K562 (cell line): ENCODE measurements around the gene SUDS3. TPM values are rescaled to one million over a fixed set of nuclear protein-coding genes. Genes with fewer than 3 reads are reported as not detected.

Experiments used
- CBX2 ChIP-seq: fragments of 200-600 bp; sonication (generic); IDR thresholded peaks from one replicate; pipeline ENCODE4 v1.6.1; 2012; ENCODE audit warnings: mild to moderate bottlenecking, low read length, inconsistent platforms; ENCODE audit not compliant: insufficient read depth, poor library complexity, severe bottlenecking
- DPF2 ChIP-seq: fragments of 450-650 bp; IDR thresholded peaks from 2 replicates; pipeline ENCODE4 v1.6.1; 2016
- E2F1 ChIP-seq: sonication (generic); formaldehyde crosslinking; IDR thresholded peaks from 2 replicates; pipeline ENCODE4 v1.8.1; 2023; ENCODE audit warnings: mild to moderate bottlenecking, missing genetic modification reagents, moderate library complexity
- GABPA ChIP-seq: fragments of 200-800 bp; sonication (Bioruptor generic); conservative IDR thresholded peaks from 2 replicates; pipeline ENCODE4 v1.6.1; 2016; ENCODE audit warnings: low read depth, missing genetic modification characterization, missing compliant biosample characterization
- GABPB1 ChIP-seq: sonication (generic); formaldehyde crosslinking; IDR thresholded peaks from 2 replicates; pipeline ENCODE4 v1.8.0; 2022; ENCODE audit warnings: mild to moderate bottlenecking, missing genetic modification reagents
- HMBOX1 ChIP-seq: sonication (generic); IDR thresholded peaks from 2 replicates; pipeline ENCODE4 v1.6.1; 2016
- IFI16 ChIP-seq: fragments of 250-450 bp; sonication (Bioruptor Pico); IDR thresholded peaks from 2 replicates; pipeline ENCODE4 v2.1.2; 2022; ENCODE audit warnings: mild to moderate bottlenecking, inconsistent platforms
- IRF9 ChIP-seq: fragments of 450-650 bp; IDR thresholded peaks from 2 replicates; pipeline ENCODE4 v1.6.1; 2016; ENCODE audit warnings: missing biosample characterization, missing genetic modification characterization
- KDM2B ChIP-seq: fragments of 250-450 bp; sonication (Bioruptor Pico); IDR thresholded peaks from 2 replicates; pipeline ENCODE4 v1.8.0; 2021; ENCODE audit warnings: mild to moderate bottlenecking, moderate library complexity
- LEF1 ChIP-seq: fragments of 450-650 bp; IDR thresholded peaks from 2 replicates; pipeline ENCODE4 v1.6.1; 2016; ENCODE audit warnings: mild to moderate bottlenecking
- MCM2 ChIP-seq: fragments of 450-650 bp; IDR thresholded peaks from 2 replicates; pipeline ENCODE4 v1.6.1; 2017; ENCODE audit warnings: low read depth, mild to moderate bottlenecking
- PHB2 ChIP-seq: fragments of 450-650 bp; IDR thresholded peaks from 2 replicates; pipeline ENCODE4 v1.6.1; 2017; ENCODE audit warnings: low read depth
- SIN3B ChIP-seq: fragments of 450-650 bp; IDR thresholded peaks from 2 replicates; pipeline ENCODE4 v1.6.1; 2017; ENCODE audit warnings: low read depth, mild to moderate bottlenecking, moderate library complexity
- SREBF2 ChIP-seq: sonication (generic); formaldehyde crosslinking; IDR thresholded peaks from 2 replicates; pipeline ENCODE4 v1.4.0; 2020; ENCODE audit warnings: mild to moderate bottlenecking, missing genetic modification reagents
- XRCC3 ChIP-seq: fragments of 450-650 bp; IDR thresholded peaks from 2 replicates; pipeline ENCODE4 v1.6.1; 2017; ENCODE audit warnings: mild to moderate bottlenecking, moderate library complexity
- ZNF263 ChIP-seq: sonication (generic); formaldehyde crosslinking; IDR thresholded peaks from 2 replicates; pipeline ENCODE4 v1.8.0; 2022; ENCODE audit warnings: mild to moderate bottlenecking, missing genetic modification reagents, borderline replicate concordance
- ZNF280A ChIP-seq: fragments of 450-650 bp; IDR thresholded peaks from 2 replicates; pipeline ENCODE4 v1.6.1; 2018; ENCODE audit warnings: mild to moderate bottlenecking, low read depth; ENCODE audit not compliant: partially characterized antibody
- ZNF695 ChIP-seq: fragments of 450-650 bp; formaldehyde crosslinking; IDR thresholded peaks from 2 replicates; pipeline ENCODE4 v1.4.0; 2020; ENCODE audit warnings: mild to moderate bottlenecking, moderate library complexity
- polyA plus RNA-seq, 8 experiments: library from polyadenylated mRNA; depleted of rRNA in 4 of 8; stranded (reverse) in 5 of 8; unstranded in 3 of 8; fragments of >200 nt; fragmentation: Nextera tagmentation in 2 of 8; fragmentation: Illumina TruSeq in 1 of 8; extraction: Ambion mirVana in 2 of 8; extraction: Trizol in 1 of 8; gene quantifications; 2 replicates each; pipeline versions ENCODE4 v1.2.1 to v1.2.3, GENCODE V29; 2011 to 2014; ENCODE audit warnings: inconsistent platforms in 1 of 8, missing spikeins in 1 of 8
- total RNA-seq, 7 experiments: library from RNA; depleted of rRNA in 6 of 7; stranded (reverse); fragments of >200 nt in 6 of 7; fragmentation: Illumina TruSeq in 2 of 7; extraction: Trizol in 2 of 7; gene quantifications; 2 replicates each; pipeline versions ENCODE4 v1.2.1 to v1.2.3, GENCODE V29; 2011 to 2021; ENCODE audit warnings: low replicate concordance in 1 of 7
- TF ChIP-seq, protein P1 (sequence below): fragments of 450-650 bp; IDR thresholded peaks from 2 replicates; pipeline ENCODE4 v1.6.1; 2017; ENCODE audit warnings: mild to moderate bottlenecking, moderate library complexity
- TF ChIP-seq, protein P2 (sequence below): sonication (generic); formaldehyde crosslinking; IDR thresholded peaks from 2 replicates; pipeline ENCODE4 v1.8.1; 2023; ENCODE audit warnings: mild to moderate bottlenecking, missing genetic modification reagents
- TF ChIP-seq, protein P3 (sequence below): sonication (generic); formaldehyde crosslinking; IDR thresholded peaks from 2 replicates; pipeline ENCODE4 v1.8.0; 2022; ENCODE audit warnings: mild to moderate bottlenecking, missing genetic modification reagents

The SUDS3 gene
- total and polyA plus RNA-seq, 9 of the 15 experiments (the other 6 are each of a cell fraction or from before 2014, with no cell fraction given): 6.6 to 30.5 (median 23.3) TPM

DNA sequence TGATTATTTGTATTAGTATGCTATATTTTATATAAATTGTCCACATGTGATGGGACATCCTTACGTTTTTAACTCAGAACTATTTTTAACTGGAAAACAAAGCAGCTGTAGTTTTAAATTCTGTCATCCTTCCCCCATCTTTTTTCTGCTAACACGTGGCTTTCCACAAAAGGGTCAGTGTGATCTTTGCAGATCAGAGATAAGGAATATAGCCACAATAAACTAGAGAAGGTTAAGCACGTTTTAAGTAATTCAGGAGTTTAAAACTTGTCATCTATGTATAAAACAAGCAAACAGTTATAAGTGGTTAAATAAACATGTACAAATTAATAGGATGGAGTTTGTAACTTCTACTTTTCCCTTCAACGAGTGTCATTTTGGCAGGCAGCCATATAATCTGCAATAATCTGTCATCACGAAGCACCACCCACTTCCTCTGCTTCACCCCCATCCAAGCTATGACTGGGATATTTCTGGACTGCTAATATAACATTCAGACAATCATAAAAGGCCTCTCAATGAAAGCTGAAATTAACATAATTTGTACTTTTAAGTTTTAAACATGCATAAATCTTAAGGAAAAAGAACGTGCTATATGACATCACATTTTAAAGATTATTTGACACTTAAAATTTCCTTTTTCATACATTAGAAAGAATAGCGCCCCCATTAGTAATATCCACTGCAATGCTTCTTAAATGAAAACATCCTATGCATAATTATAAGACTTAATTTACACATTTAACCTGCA lies 18.9 kb upstream of the SUDS3 start (continued):
- TF ChIP-seq, protein P1, sequence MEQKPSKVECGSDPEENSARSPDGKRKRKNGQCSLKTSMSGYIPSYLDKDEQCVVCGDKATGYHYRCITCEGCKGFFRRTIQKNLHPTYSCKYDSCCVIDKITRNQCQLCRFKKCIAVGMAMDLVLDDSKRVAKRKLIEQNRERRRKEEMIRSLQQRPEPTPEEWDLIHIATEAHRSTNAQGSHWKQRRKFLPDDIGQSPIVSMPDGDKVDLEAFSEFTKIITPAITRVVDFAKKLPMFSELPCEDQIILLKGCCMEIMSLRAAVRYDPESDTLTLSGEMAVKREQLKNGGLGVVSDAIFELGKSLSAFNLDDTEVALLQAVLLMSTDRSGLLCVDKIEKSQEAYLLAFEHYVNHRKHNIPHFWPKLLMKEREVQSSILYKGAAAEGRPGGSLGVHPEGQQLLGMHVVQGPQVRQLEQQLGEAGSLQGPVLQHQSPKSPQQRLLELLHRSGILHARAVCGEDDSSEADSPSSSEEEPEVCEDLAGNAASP: no peak
- TF ChIP-seq IRF9 (tag) (no peak), GABPB1 (0 out of 2 replicates have a peak, but pooled peaks have one; percentile 41), PHB2 (peak; percentile 74), KDM2B (no peak), IFI16 (CRISPR knock-in tag) (no peak), DPF2 (peak; percentile 92), ZNF263 (CRISPR knock-in tag) (no peak), ZNF280A (no peak), GABPA (tag) (peak; percentile 50; the same call in 1 of the 2 replicates), CBX2 (no peak), E2F1 (no peak), ZNF695 (no peak), XRCC3 (0 out of 2 replicates have a peak, but pooled peaks have one; percentile 57), LEF1 (no peak; the same call in none of the 2 replicates), SREBF2 (CRISPR knock-in tag) (no peak), HMBOX1 (0 out of 2 replicates have a peak, but pooled peaks have one; percentile 29), SIN3B (no peak), MCM2 (no peak)
- TF ChIP-seq, protein P2, sequence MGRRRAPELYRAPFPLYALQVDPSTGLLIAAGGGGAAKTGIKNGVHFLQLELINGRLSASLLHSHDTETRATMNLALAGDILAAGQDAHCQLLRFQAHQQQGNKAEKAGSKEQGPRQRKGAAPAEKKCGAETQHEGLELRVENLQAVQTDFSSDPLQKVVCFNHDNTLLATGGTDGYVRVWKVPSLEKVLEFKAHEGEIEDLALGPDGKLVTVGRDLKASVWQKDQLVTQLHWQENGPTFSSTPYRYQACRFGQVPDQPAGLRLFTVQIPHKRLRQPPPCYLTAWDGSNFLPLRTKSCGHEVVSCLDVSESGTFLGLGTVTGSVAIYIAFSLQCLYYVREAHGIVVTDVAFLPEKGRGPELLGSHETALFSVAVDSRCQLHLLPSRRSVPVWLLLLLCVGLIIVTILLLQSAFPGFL (CRISPR knock-in tag): no peak
- TF ChIP-seq, protein P3, sequence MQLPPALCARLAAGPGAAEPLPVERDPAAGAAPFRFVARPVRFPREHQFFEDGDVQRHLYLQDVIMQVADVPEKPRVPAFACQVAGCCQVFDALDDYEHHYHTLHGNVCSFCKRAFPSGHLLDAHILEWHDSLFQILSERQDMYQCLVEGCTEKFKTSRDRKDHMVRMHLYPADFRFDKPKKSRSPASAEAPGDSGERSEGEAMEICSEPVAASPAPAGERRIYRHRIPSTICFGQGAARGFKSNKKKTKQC: no peak
